Skeletal muscle satellite cell (primary cell): ENCODE measurements around the gene TP53I11.

ENCODE experiments used
- H3K27me3 ChIP-seq: 2 replicates; pipeline ENCODE4 v1.7.0; 2013; ENCODE audit warnings: low read length; ENCODE audit not compliant: control insufficient read depth, insufficient read depth
- H3K36me3 ChIP-seq: 2 replicates; pipeline ENCODE4 v1.7.0; 2013; ENCODE audit warnings: mild to moderate bottlenecking, control low read depth, low read length; ENCODE audit not compliant: insufficient read depth
- H3K4me1 ChIP-seq: 2 replicates; pipeline ENCODE4 v1.7.0; 2013; ENCODE audit warnings: low read length; ENCODE audit not compliant: control insufficient read depth, insufficient read depth
- H3K4me2 ChIP-seq: 2 replicates; pipeline ENCODE4 v1.7.0; 2013; ENCODE audit warnings: mild to moderate bottlenecking, low read length
- H3K4me3 ChIP-seq: 2 replicates; pipeline ENCODE4 v1.7.0; 2013; ENCODE audit warnings: low read length
- H3K9ac ChIP-seq: 2 replicates; pipeline ENCODE4 v1.7.0; 2013; ENCODE audit warnings: mild to moderate bottlenecking, low read depth, low read length, moderate library complexity
- H3K9me3 ChIP-seq: replicated peaks from 2 replicates; pipeline ENCODE4 v1.7.0; 2013; ENCODE audit warnings: mild to moderate bottlenecking, control low read depth, low read length

The TP53I11 gene

GRCh38 chr11:44988981-44989635 is 38.4 kb upstream of the TP53I11 start:
- Histone ChIP-seq H3K27me3 (peaks cover 61% of the 10 kb centered on the region), H3K4me3 (no peak overlapping the region), H3K9ac (no peak overlapping the region), H3K4me1 (no peaks in the 10 kb centered on the region), H3K4me2 (no peak overlapping the region), H3K9me3 (no peaks in the 10 kb centered on the region), H3K36me3 (no peaks in the 10 kb centered on the region)

- Histone ChIP-seq H3K4me2 (no peak overlapping the region), H3K4me1 (no peaks in the 10 kb centered on the region), H3K36me3 (no peaks in the 10 kb centered on the region), H3K4me3 (no peak overlapping the region), H3K27me3 (peaks cover 59% of the 10 kb centered on the region), H3K9ac (no peak overlapping the region), H3K9me3 (no peaks in the 10 kb centered on the region)
These were observed 37.4 kb upstream of the TP53I11 start for GRCh38 chr11:44988111-44988510.

GRCh38 chr11:44987506-44987905 is 36.8 kb upstream of the TP53I11 start:
- H3K9me3 ChIP-seq: no peaks in the 10 kb centered on the region
- peaks cover 58% of the 10 kb centered on the region for H3K27me3 ChIP-seq
- H3K9ac ChIP-seq: no peak overlapping the region
- no peaks in the 10 kb centered on the region for H3K4me1 ChIP-seq
- H3K36me3 ChIP-seq: no peaks in the 10 kb centered on the region
- H3K4me2 ChIP-seq: no peak overlapping the region
- H3K4me3 ChIP-seq: no peak overlapping the region

- Histone ChIP-seq H3K27me3 (peaks cover 60% of the 10 kb centered on the region), H3K4me3 (no peak overlapping the region), H3K36me3 (no peaks in the 10 kb centered on the region), H3K4me2 (no peak overlapping the region), H3K9me3 (no peaks in the 10 kb centered on the region), H3K4me1 (no peaks in the 10 kb centered on the region), H3K9ac (no peak overlapping the region)
These were observed 35.6 kb upstream of the TP53I11 start for GRCh38 chr11:44986315-44986714.

GRCh38 chr11:44985721-44986120 is 35.0 kb upstream of the TP53I11 start:
- H3K36me3 ChIP-seq: no peaks in the 10 kb centered on the region
- no peaks in the 10 kb centered on the region for H3K9me3 ChIP-seq
- no peak overlapping the region for H3K4me3 ChIP-seq
- no peaks in the 10 kb centered on the region for H3K4me1 ChIP-seq
- no peak overlapping the region for H3K9ac ChIP-seq
- H3K27me3 ChIP-seq: peaks cover 60% of the 10 kb centered on the region
- H3K4me2 ChIP-seq: no peak overlapping the region

- Histone ChIP-seq H3K4me2 (no peak overlapping the region), H3K27me3 (peaks cover 42% of the 10 kb centered on the region), H3K4me3 (no peak overlapping the region), H3K9ac (no peak overlapping the region), H3K4me1 (no peaks in the 10 kb centered on the region), H3K36me3 (no peaks in the 10 kb centered on the region), H3K9me3 (no peaks in the 10 kb centered on the region)
These were observed 33.1 kb upstream of the TP53I11 start for GRCh38 chr11:44983786-44984185.

- no peak overlapping the region for H3K4me3 ChIP-seq
- no peak overlapping the region for H3K4me2 ChIP-seq
- no peaks in the 10 kb centered on the region for H3K36me3 ChIP-seq
- H3K9ac ChIP-seq: no peak overlapping the region
- H3K27me3 ChIP-seq: peaks cover 35% of the 10 kb centered on the region
- H3K9me3 ChIP-seq: no peaks in the 10 kb centered on the region
- no peaks in the 10 kb centered on the region for H3K4me1 ChIP-seq
These were observed 31.9 kb upstream of the TP53I11 start for GRCh38 chr11:44982496-44983062.

- no peak overlapping the region for H3K4me3 ChIP-seq
- no peak overlapping the region for H3K4me2 ChIP-seq
- H3K9me3 ChIP-seq: no peaks in the 10 kb centered on the region
- no peak overlapping the region for H3K9ac ChIP-seq
- H3K27me3 ChIP-seq: peaks cover 34% of the 10 kb centered on the region
- no peaks in the 10 kb centered on the region for H3K4me1 ChIP-seq
- H3K36me3 ChIP-seq: no peaks in the 10 kb centered on the region
These were observed 30.1 kb upstream of the TP53I11 start for GRCh38 chr11:44980533-44981427.

GRCh38 chr11:44979543-44980399 is 29.1 kb upstream of the TP53I11 start:
- Histone ChIP-seq H3K9me3 (no peaks in the 10 kb centered on the region), H3K4me3 (no peak overlapping the region), H3K4me1 (no peaks in the 10 kb centered on the region), H3K36me3 (no peaks in the 10 kb centered on the region), H3K4me2 (no peak overlapping the region), H3K9ac (no peak overlapping the region), H3K27me3 (peaks cover 33% of the 10 kb centered on the region)

- Histone ChIP-seq H3K9ac (no peak overlapping the region), H3K9me3 (no peaks in the 10 kb centered on the region), H3K4me2 (no peak overlapping the region), H3K27me3 (peaks cover 30% of the 10 kb centered on the region), H3K4me1 (no peaks in the 10 kb centered on the region), H3K36me3 (no peaks in the 10 kb centered on the region), H3K4me3 (no peak overlapping the region)
These were observed 28.3 kb upstream of the TP53I11 start for GRCh38 chr11:44978961-44979331.
